ENCODE data around the gene CCDC6. TPM values are rescaled to one million over a fixed set of nuclear protein-coding genes. Genes with fewer than 3 reads are reported as not detected.

CCDC6 gene
- total RNA-seq, 1 experiment from 2014 or later: 21.1 TPM

DNA sequence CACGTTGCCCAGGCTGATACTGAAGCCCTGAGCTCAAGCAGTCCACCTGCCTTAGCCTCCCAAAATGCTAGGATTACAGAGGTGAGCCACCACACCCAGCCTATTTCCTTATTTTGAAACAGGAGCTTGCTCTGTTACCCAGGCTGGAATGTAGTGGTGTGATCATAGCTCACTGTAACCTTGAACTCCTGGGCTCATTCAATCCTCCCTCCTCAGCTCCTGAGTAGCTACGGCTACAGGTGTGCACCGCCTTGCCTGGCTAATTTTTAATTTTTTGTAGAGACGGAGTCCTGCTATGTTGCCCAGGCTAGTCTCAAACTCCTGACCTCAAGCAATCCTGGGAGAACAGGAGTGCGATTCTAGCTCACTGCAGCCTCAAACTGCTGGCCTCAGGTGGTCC lies 164.8 kb downstream of the CCDC6 start:
- H3K4me3 ChIP-seq: no peak overlapping the region
- H3K27me3 ChIP-seq: 0 out of 2 replicates have a peak, but pooled peaks cover 3% of the 10 kb centered on the region
- no peaks in the 10 kb centered on the region for H3K9me3 ChIP-seq
- no peak for DNase-seq
- no peaks in the 10 kb centered on the region for H3K36me3 ChIP-seq

GRCh38 chr10:59741048-59741447 lies 165.3 kb downstream of the CCDC6 start:
- Histone ChIP-seq H3K9me3 (no peaks in the 10 kb centered on the region), H3K4me3 (no peak overlapping the region), H3K27me3 (0 out of 2 replicates have a peak, but pooled peaks cover 3% of the 10 kb centered on the region), H3K36me3 (no peaks in the 10 kb centered on the region)
- DNase-seq: no peak

Other genes with a start within 250 kb of the CCDC6 start
- 1.4 and 4.0 TPM in 2 replicates for gene SLC16A9, start 196.7 kb downstream of the CCDC6 start, total RNA-seq (2014; rRNA removed; shearing (Covaris generic); ENCODE audit: low replicate concordance)
- gene MRLN, start 153.1 kb downstream of the CCDC6 start, total RNA-seq (2014; rRNA removed; shearing (Covaris generic); ENCODE audit: low replicate concordance): not detected in 2 replicates

Data from MG63 (cell line).